Endothelial cell (in vitro differentiated cells): ENCODE data around the gene CHST2. TPM values are rescaled to one million over a fixed set of nuclear protein-coding genes. Genes with fewer than 3 reads are reported as not detected.

Source experiments
- total RNA-seq: library from RNA; stranded (reverse); fragmentation: NEBNext Ultra II Directional; extraction: Animal tissue kit (Norgen Biotek cat#: 25700); gene quantifications from one replicate; pipeline ENCODE4 v1.2.1, GENCODE V29; 2021; ENCODE audit not compliant: unreplicated experiment

Gene CHST2
- total RNA-seq, 1 donor from 2014 or later, result 12.9 TPM

Other genes with a start within 250 kb of the CHST2 start
- gene PCOLCE2, start 230.7 kb upstream of the CHST2 start, total RNA-seq, result 1.8 TPM
- gene PAQR9, start 156.1 kb upstream of the CHST2 start, total RNA-seq, result not detected
- 86.1 TPM for gene U2SURP, start 118.2 kb upstream of the CHST2 start, total RNA-seq